ENCODE data around the gene MDP1.
"Not testable (repeated sequence)": the region's sequence is repeated elsewhere in the genome, so short reads cannot be mapped to it uniquely, and the experiment has no call there.

MDP1 gene

GRCh38 chr14:24250354-24250753 lies 34.5 kb upstream of the MDP1 start:
- DNase-seq (ENCODE audit: low spot score) = no peak

- DNase-seq (ENCODE audit: low spot score) = no peak
Observed at GRCh38 chr14:24249230-24250021, 33.6 kb upstream of the MDP1 start.

- DNase-seq (ENCODE audit: low spot score) = no peak
Observed at GRCh38 chr14:24247422-24247821, 31.6 kb upstream of the MDP1 start.

- DNase-seq (ENCODE audit: low spot score) = no peak
Observed at GRCh38 chr14:24246765-24247212, 30.9 kb upstream of the MDP1 start.

GRCh38 chr14:24245350-24245749 lies 29.5 kb upstream of the MDP1 start:
- not testable (repeated sequence) for DNase-seq (ENCODE audit: low spot score)

GRCh38 chr14:24243336-24243836 lies 27.5 kb upstream of the MDP1 start:
- no peak for DNase-seq (ENCODE audit: low spot score)

- DNase-seq (ENCODE audit: low spot score) = peak; percentile 97
Observed at GRCh38 chr14:24241829-24242443, 26.1 kb upstream of the MDP1 start.

- DNase-seq (ENCODE audit: low spot score) = no peak
Observed at GRCh38 chr14:24240110-24240918, 24.4 kb upstream of the MDP1 start.

GRCh38 chr14:24238527-24239037 lies 22.7 kb upstream of the MDP1 start:
- DNase-seq (ENCODE audit: low spot score) = no peak

GRCh38 chr14:24238123-24238522 lies 22.3 kb upstream of the MDP1 start:
- no peak for DNase-seq (ENCODE audit: low spot score)

- no peak for DNase-seq (ENCODE audit: low spot score)
Observed at GRCh38 chr14:24237463-24237955, 21.6 kb upstream of the MDP1 start.

GRCh38 chr14:24236689-24237462 lies 21.0 kb upstream of the MDP1 start:
- no peak for DNase-seq (ENCODE audit: low spot score)

GRCh38 chr14:24235804-24236688 lies 20.2 kb upstream of the MDP1 start:
- DNase-seq (ENCODE audit: low spot score) = no peak

- no peak for DNase-seq (ENCODE audit: low spot score)
Observed at GRCh38 chr14:24234095-24235005, 18.5 kb upstream of the MDP1 start.

- DNase-seq (ENCODE audit: low spot score) = no peak
Observed at GRCh38 chr14:24233538-24233866, 17.6 kb upstream of the MDP1 start.

GRCh38 chr14:24232645-24233537 lies 17.0 kb upstream of the MDP1 start, which contains the start of gene GMPR2:
Gene GMPR2 (plus strand): TSS chr14:24232929. CDS start chr14:24233254, 325 bp downstream.
- DNase-seq (ENCODE audit: low spot score) = peak; percentile 81

GRCh38 chr14:24232121-24232644 lies 16.3 kb upstream of the MDP1 start, which contains the start of gene NEDD8:
Gene NEDD8 (minus strand): TSS chr14:24232367. CDS start chr14:24232267, 100 bp downstream.
- peak; percentile 95 for DNase-seq (ENCODE audit: low spot score)
